OCI-LY3 (cell line): ENCODE results near the gene GRAMD1B.

Experiments used
- CTCF ChIP-seq: fragments of 200-600, 300-600 bp; sonication (generic); IDR thresholded peaks from 2 replicates; pipeline ENCODE4 v1.5.1; 2014; ENCODE audit warnings: antibody characterized with exemption, low read length, low read depth
- EZH2phosphoT487 ChIP-seq: fragments of 200-600 bp; shearing (Covaris generic); IDR thresholded peaks from 2 replicates; pipeline ENCODE4 v1.6.1; 2018; ENCODE audit warnings: antibody characterized with exemption, mixed run types, low read depth

DNA sequence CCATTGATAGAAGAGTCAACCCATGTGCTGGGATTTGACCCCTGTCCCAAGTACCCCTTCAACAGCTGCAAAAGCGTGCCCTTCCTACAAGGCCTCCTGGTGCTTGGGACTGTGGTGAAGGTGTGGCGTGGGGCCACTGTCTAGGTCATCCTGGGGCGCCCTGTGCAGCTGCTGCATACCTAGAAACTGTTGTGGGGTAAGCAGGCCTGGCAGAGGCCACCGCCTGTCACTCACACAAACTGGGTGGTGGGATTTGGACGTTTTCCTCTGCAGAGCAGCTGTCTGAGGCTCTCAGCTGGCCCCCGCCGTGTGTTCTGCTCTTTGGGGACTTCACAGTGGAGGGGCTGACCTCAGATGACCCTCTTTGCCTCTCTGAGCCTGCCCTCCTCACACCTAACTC lies 154.7 kb downstream of the GRAMD1B start:
- TF ChIP-seq CTCF (no peak), EZH2phosphoT487 (no peak)
